Mucosa of rectum (tissue), 2 donors: ENCODE results near the gene COL4A2.
"Not testable (repeated sequence)": the region's sequence is repeated elsewhere in the genome, so short reads cannot be mapped to it uniquely, and the experiment has no call there.

Experiments
- H3K27ac ChIP-seq, 2 donors: one replicate each; pipeline ENCODE4 v1.7.0; 2013; ENCODE audit warnings: inconsistent platforms in 2 of 2, low read depth in 2 of 2, low read length in 2 of 2
- H3K27me3 ChIP-seq, 2 donors: one replicate each; pipeline ENCODE4 v1.7.0; 2013; ENCODE audit warnings: low read length in 2 of 2; ENCODE audit not compliant: control insufficient read depth in 2 of 2, insufficient read depth in 2 of 2
- H3K36me3 ChIP-seq, 2 donors: one replicate each; pipeline ENCODE4 v1.7.0; 2013; ENCODE audit warnings: low read length in 2 of 2; ENCODE audit not compliant: control insufficient read depth in 2 of 2, insufficient read depth in 2 of 2
- H3K4me1 ChIP-seq, 2 donors: one replicate each; pipeline ENCODE4 v1.7.0; 2013; ENCODE audit warnings: low read length in 2 of 2, mild to moderate bottlenecking in 1 of 2; ENCODE audit not compliant: control insufficient read depth in 2 of 2, insufficient read depth in 2 of 2
- H3K4me3 ChIP-seq, 2 donors: one replicate each; pipeline ENCODE4 v1.7.0; 2013; ENCODE audit warnings: low read length in 2 of 2
- H3K9ac ChIP-seq, 2 donors: one replicate each; pipeline ENCODE4 v1.7.0; 2013; ENCODE audit warnings: low read length in 2 of 2, low read depth in 1 of 2, mild to moderate bottlenecking in 1 of 2
- H3K9me3 ChIP-seq, 2 donors: one replicate each; pipeline ENCODE4 v1.7.0; 2013; ENCODE audit warnings: low read length in 2 of 2; ENCODE audit not compliant: control insufficient read depth in 2 of 2
- donor health status: healthy.
- donor health status: Normal muscosa, but diverticular disease.

Gene COL4A2

GRCh38 chr13:110486061-110486715 lies 179.1 kb downstream of the COL4A2 start:
- H3K9me3 ChIP-seq, result no peaks in the 10 kb centered on the region
- H3K36me3 ChIP-seq, result peaks cover 0 to 3% of the 10 kb centered on the region in 2 donors
- no peaks in the 10 kb centered on the region for H3K4me1 ChIP-seq
- H3K4me3 ChIP-seq, result no peak overlapping the region
- no peak overlapping the region for H3K9ac ChIP-seq
- no peaks in the 10 kb centered on the region for H3K27me3 ChIP-seq
- H3K27ac ChIP-seq, result no peak overlapping the region

- H3K9me3 ChIP-seq, H3K4me3 ChIP-seq, H3K4me1 ChIP-seq, H3K36me3 ChIP-seq, H3K27ac ChIP-seq, H3K9ac ChIP-seq, H3K27me3 ChIP-seq: not testable (repeated sequence)
These were observed 179.8 kb downstream of the COL4A2 start for GRCh38 chr13:110486880-110487279.

GRCh38 chr13:110490009-110490770 lies 183.1 kb downstream of the COL4A2 start:
- H3K27me3 ChIP-seq, result no peaks in the 10 kb centered on the region
- peaks cover 0 to 3% of the 10 kb centered on the region in 2 donors for H3K36me3 ChIP-seq
- H3K27ac ChIP-seq, result no peak overlapping the region
- no peaks in the 10 kb centered on the region for H3K4me1 ChIP-seq
- H3K9ac ChIP-seq, result no peak overlapping the region
- H3K9me3 ChIP-seq, result no peaks in the 10 kb centered on the region
- H3K4me3 ChIP-seq, result no peak overlapping the region

- Histone ChIP-seq H3K9ac (no peak overlapping the region), H3K4me3 (no peak overlapping the region), H3K36me3 (peaks cover 4 to 14% of the 10 kb centered on the region in 2 donors), H3K27ac (no peak overlapping the region), H3K4me1 (no peaks in the 10 kb centered on the region), H3K9me3 (no peaks in the 10 kb centered on the region), H3K27me3 (no peaks in the 10 kb centered on the region)
These were observed 185.0 kb downstream of the COL4A2 start for GRCh38 chr13:110491869-110492678.

- H3K4me3 ChIP-seq, result no peak overlapping the region
- peaks cover 4 to 14% of the 10 kb centered on the region in 2 donors for H3K36me3 ChIP-seq
- H3K9ac ChIP-seq, result no peak overlapping the region
- H3K27me3 ChIP-seq, result no peaks in the 10 kb centered on the region
- H3K4me1 ChIP-seq, result no peaks in the 10 kb centered on the region
- H3K9me3 ChIP-seq, result no peaks in the 10 kb centered on the region
- H3K27ac ChIP-seq, result no peak overlapping the region
These were observed 185.9 kb downstream of the COL4A2 start for GRCh38 chr13:110492679-110493593.

- H3K27ac ChIP-seq, result no peak overlapping the region
These were observed 186.5 kb downstream of the COL4A2 start for GRCh38 chr13:110493613-110494012.

GRCh38 chr13:110495376-110495775 lies 188.3 kb downstream of the COL4A2 start:
- Histone ChIP-seq H3K27ac (no peak overlapping the region), H3K27me3 (no peaks in the 10 kb centered on the region), H3K9me3 (no peaks in the 10 kb centered on the region), H3K9ac (no peak overlapping the region), H3K4me1 (no peaks in the 10 kb centered on the region), H3K36me3 (peaks cover 4 to 14% of the 10 kb centered on the region in 2 donors), H3K4me3 (no peak overlapping the region)

More at GRCh38 chr13:110493613-110494012, 186.5 kb downstream of the COL4A2 start:
- H3K9ac ChIP-seq, result no peak overlapping the region
- no peaks in the 10 kb centered on the region for H3K27me3 ChIP-seq
- no peaks in the 10 kb centered on the region for H3K4me1 ChIP-seq
- no peaks in the 10 kb centered on the region for H3K9me3 ChIP-seq
- H3K36me3 ChIP-seq, result peaks cover 4 to 14% of the 10 kb centered on the region in 2 donors
- no peak overlapping the region for H3K4me3 ChIP-seq

GRCh38 chr13:110495881-110496280 lies 188.8 kb downstream of the COL4A2 start:
- Histone ChIP-seq H3K9me3 (no peaks in the 10 kb centered on the region), H3K4me1 (no peaks in the 10 kb centered on the region), H3K9ac (no peak overlapping the region), H3K4me3 (no peak overlapping the region), H3K27ac (no peak overlapping the region), H3K36me3 (peaks cover 4 to 14% of the 10 kb centered on the region in 2 donors), H3K27me3 (no peaks in the 10 kb centered on the region)

GRCh38 chr13:110496281-110496680 lies 189.2 kb downstream of the COL4A2 start:
- peaks cover 4 to 14% of the 10 kb centered on the region in 2 donors for H3K36me3 ChIP-seq
- no peak overlapping the region for H3K9ac ChIP-seq
- no peaks in the 10 kb centered on the region for H3K9me3 ChIP-seq
- no peaks in the 10 kb centered on the region for H3K27me3 ChIP-seq
- H3K27ac ChIP-seq, result no peak overlapping the region
- no peaks in the 10 kb centered on the region for H3K4me1 ChIP-seq
- no peak overlapping the region for H3K4me3 ChIP-seq
